Liver (tissue), 9 donors: Measurements from ENCODE around the gene ZIC1. TPM values are rescaled to one million over a fixed set of nuclear protein-coding genes. Genes with fewer than 3 reads are reported as not detected.

Experiments
- DNase-seq: peaks from one replicate; pipeline ENCODE4 v3.0.0-alpha.2; 2017; ENCODE audit warnings: low spot score
- H3K27ac ChIP-seq, 2 donors: one replicate each; pipeline ENCODE4 v1.7.0; 2013; ENCODE audit warnings: inconsistent platforms in 2 of 2, low read length in 2 of 2, control low read depth in 1 of 2, low read depth in 1 of 2, mild to moderate bottlenecking in 1 of 2
- H3K27me3 ChIP-seq, 4 donors: one replicate each; pipeline versions ENCODE4 v1.6.1 to v1.7.0; 2013; ENCODE audit warnings: low read length in 3 of 4, inconsistent platforms in 1 of 4, mild to moderate bottlenecking in 1 of 4, moderate library complexity in 1 of 4; ENCODE audit not compliant: control insufficient read depth in 4 of 4, insufficient read depth in 4 of 4
- H3K36me3 ChIP-seq, 4 donors: one replicate each; pipeline versions ENCODE4 v1.6.1 to v1.7.0; 2013; ENCODE audit warnings: low read length in 3 of 4, mild to moderate bottlenecking in 3 of 4, low read depth in 1 of 4, moderate library complexity in 1 of 4; ENCODE audit not compliant: control insufficient read depth in 4 of 4, insufficient read depth in 3 of 4
- H3K4me1 ChIP-seq, 4 donors: one replicate each; pipeline versions ENCODE4 v1.6.1 to v1.7.0; 2013; ENCODE audit warnings: low read length in 3 of 4, mild to moderate bottlenecking in 3 of 4, moderate library complexity in 1 of 4; ENCODE audit not compliant: control insufficient read depth in 4 of 4, insufficient read depth in 4 of 4
- H3K4me3 ChIP-seq, 3 donors: one replicate each; pipeline versions ENCODE4 v1.6.1 to v1.7.0; 2013; ENCODE audit warnings: low read length in 3 of 3, control low read depth in 1 of 3, low read depth in 1 of 3, mild to moderate bottlenecking in 1 of 3
- H3K9ac ChIP-seq, 2 donors: one replicate each; pipeline ENCODE4 v1.7.0; 2013; ENCODE audit warnings: low read length in 2 of 2, mild to moderate bottlenecking in 2 of 2, moderate library complexity in 2 of 2, control low read depth in 1 of 2, low read depth in 1 of 2
- H3K9me3 ChIP-seq, 4 donors: one replicate each; pipeline versions ENCODE4 v1.6.1 to v1.7.0; 2013; ENCODE audit warnings: low read length in 3 of 4; ENCODE audit not compliant: control insufficient read depth in 4 of 4
- ATF3 ChIP-seq: IDR thresholded peaks from 2 replicates; pipeline ENCODE4 v1.6.1; 2016; ENCODE audit warnings: antibody characterized with exemption
- CTCF ChIP-seq: fragments of 150-350 bp; IDR thresholded peaks from 2 replicates; pipeline ENCODE4 v1.5.1; 2017; ENCODE audit warnings: improper control_type of control experiment, low read depth, low read length; ENCODE audit not compliant: missing input control
- EGR1 ChIP-seq, 2 donors: IDR thresholded peaks; 2 replicates each; pipeline ENCODE4 v1.6.1; 2016 to 2018; ENCODE audit warnings: antibody characterized with exemption in 2 of 2, low read depth in 2 of 2
- FOXA1 ChIP-seq: IDR thresholded peaks from 2 replicates; pipeline ENCODE4 v1.6.1; 2016; ENCODE audit warnings: antibody characterized with exemption
- FOXA2 ChIP-seq: IDR thresholded peaks from 2 replicates; pipeline ENCODE4 v1.6.1; 2016; ENCODE audit warnings: antibody characterized with exemption
- GABPA ChIP-seq, 2 donors: IDR thresholded peaks in 1 of 2; conservative IDR thresholded peaks in 1 of 2; 2 replicates each; pipeline ENCODE4 v1.6.1; 2016; ENCODE audit warnings: antibody characterized with exemption in 2 of 2, mild to moderate bottlenecking in 1 of 2, moderate library complexity in 1 of 2
- HNF4A ChIP-seq, 2 donors: conservative IDR thresholded peaks; 2 replicates each; pipeline ENCODE4 v1.6.1; 2016; ENCODE audit warnings: antibody characterized with exemption in 2 of 2, mild to moderate bottlenecking in 2 of 2
- HNF4G ChIP-seq: IDR thresholded peaks from 2 replicates; pipeline ENCODE4 v1.6.1; 2016; ENCODE audit warnings: antibody characterized with exemption
- JUND ChIP-seq, 2 donors: IDR thresholded peaks; 2 replicates each; pipeline ENCODE4 v1.6.1; 2016; ENCODE audit warnings: antibody characterized with exemption in 2 of 2
- NR2F2 ChIP-seq: IDR thresholded peaks from 2 replicates; pipeline ENCODE4 v1.6.1; 2016; ENCODE audit warnings: antibody characterized with exemption
- RAD21 ChIP-seq, 2 donors: IDR thresholded peaks; 2 replicates each; pipeline ENCODE4 v1.6.1; 2016; ENCODE audit warnings: antibody characterized with exemption in 2 of 2, mild to moderate bottlenecking in 2 of 2
- RXRA ChIP-seq, 2 donors: IDR thresholded peaks; 2 replicates each; pipeline ENCODE4 v1.6.1; 2017 to 2018; ENCODE audit warnings: antibody characterized with exemption in 2 of 2, mild to moderate bottlenecking in 1 of 2
- SP1 ChIP-seq: IDR thresholded peaks from 2 replicates; pipeline ENCODE4 v1.6.1; 2018; ENCODE audit warnings: antibody characterized with exemption, mild to moderate bottlenecking
- TAF1 ChIP-seq: conservative IDR thresholded peaks from 2 replicates; pipeline ENCODE4 v1.6.1; 2016; ENCODE audit warnings: antibody characterized with exemption, mild to moderate bottlenecking
- YY1 ChIP-seq: IDR thresholded peaks from 2 replicates; pipeline ENCODE4 v1.6.1; 2016; ENCODE audit warnings: antibody characterized with exemption, mild to moderate bottlenecking
- WGBS: extraction: QIAGEN DNeasy Blood & Tissue Kit; methylation state at CpG from one replicate; pipeline ENCODE4 v1.1.7; 2013; 5-methylcytosine and 5-hydroxymethylcytosine counted together
- polyA plus RNA-seq, 2 donors: library from polyadenylated mRNA; stranded (reverse) in 1 of 2; unstranded in 1 of 2; fragments of 200-250 nt in 1 of 2; fragments of >200 nt in 1 of 2; fragmentation: Nextera tagmentation in 1 of 2; extraction: Ambion mirVana in 1 of 2; gene quantifications; one replicate each; pipeline versions ENCODE4 v1.2.1 to v1.2.3, GENCODE V29; 2013 to 2015
- total RNA-seq, 2 donors: library from RNA; depleted of rRNA; stranded (reverse); fragments of >200 nt; gene quantifications; one replicate each; pipeline ENCODE4 v1.2.3, GENCODE V29; 2014
- TF ChIP-seq, protein P1 (sequence below): IDR thresholded peaks from 2 replicates; pipeline ENCODE4 v1.6.1; 2016; ENCODE audit warnings: antibody characterized with exemption
- TF ChIP-seq, protein P2 (sequence below): IDR thresholded peaks from 2 replicates; pipeline ENCODE4 v1.6.1; 2016; ENCODE audit warnings: antibody characterized with exemption, mild to moderate bottlenecking
- donor health status: healthy.
- donor health status: healthy.
- donor health status: healthy.
- donor health status: healthy.
- donor health status: healthy.

ZIC1 gene
- total and polyA plus RNA-seq, 4 donors, result 4.4 TPM; not detected in 3

GRCh38 chr3:147406028-147406931, 2.9 kb upstream of the ZIC1 start, which contains the start of gene ZIC4:
TSS of gene ZIC4 (minus strand) at chr3:147406543. CDS start at chr3:147402797, 3,746 bp downstream.
- Histone ChIP-seq H3K4me3 (peak within 1 kb of the TSS in 1 of 3 donors; percentile 2), H3K36me3 (no peaks in the 10 kb centered on the region), H3K9ac (no peak within 1 kb of the TSS), H3K27me3 (peaks cover 0 to 38% (median 15%) of the 10 kb centered on the region in 4 donors), H3K9me3 (peaks cover 0 to 10% (median 3%) of the 10 kb centered on the region in 4 donors), H3K27ac (no peak within 1 kb of the TSS), H3K4me1 (peaks cover 5 to 28% (median 11%) of the 10 kb centered on the region in 4 donors)
- no peak for DNase-seq
- no peak for TF ChIP-seq FOXA2
- TF ChIP-seq FOXA1, result no peak
- TF ChIP-seq ATF3, result no peak
- no peak for TF ChIP-seq SP1
- no peak for TF ChIP-seq JUND (IDR thresholded peaks at IDR 0.05)
- TF ChIP-seq YY1, result no peak
- TF ChIP-seq RXRA (IDR thresholded peaks at IDR 0.05), result no peak
- no peak for TF ChIP-seq RAD21 (IDR thresholded peaks at IDR 0.05)
- no peak for TF ChIP-seq CTCF
- TF ChIP-seq HNF4A (conservative IDR thresholded peaks at IDR 0.05), result no peak
- TF ChIP-seq HNF4G, result no peak
- TF ChIP-seq NR2F2, result no peak
- TF ChIP-seq EGR1 (IDR thresholded peaks at IDR 0.05; ENCODE audit: low read depth in 2 of 2), result no peak
- TF ChIP-seq, protein P1, sequence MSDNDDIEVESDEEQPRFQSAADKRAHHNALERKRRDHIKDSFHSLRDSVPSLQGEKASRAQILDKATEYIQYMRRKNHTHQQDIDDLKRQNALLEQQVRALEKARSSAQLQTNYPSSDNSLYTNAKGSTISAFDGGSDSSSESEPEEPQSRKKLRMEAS, result no peak
- TF ChIP-seq TAF1, result no peak
- TF ChIP-seq, protein P2, sequence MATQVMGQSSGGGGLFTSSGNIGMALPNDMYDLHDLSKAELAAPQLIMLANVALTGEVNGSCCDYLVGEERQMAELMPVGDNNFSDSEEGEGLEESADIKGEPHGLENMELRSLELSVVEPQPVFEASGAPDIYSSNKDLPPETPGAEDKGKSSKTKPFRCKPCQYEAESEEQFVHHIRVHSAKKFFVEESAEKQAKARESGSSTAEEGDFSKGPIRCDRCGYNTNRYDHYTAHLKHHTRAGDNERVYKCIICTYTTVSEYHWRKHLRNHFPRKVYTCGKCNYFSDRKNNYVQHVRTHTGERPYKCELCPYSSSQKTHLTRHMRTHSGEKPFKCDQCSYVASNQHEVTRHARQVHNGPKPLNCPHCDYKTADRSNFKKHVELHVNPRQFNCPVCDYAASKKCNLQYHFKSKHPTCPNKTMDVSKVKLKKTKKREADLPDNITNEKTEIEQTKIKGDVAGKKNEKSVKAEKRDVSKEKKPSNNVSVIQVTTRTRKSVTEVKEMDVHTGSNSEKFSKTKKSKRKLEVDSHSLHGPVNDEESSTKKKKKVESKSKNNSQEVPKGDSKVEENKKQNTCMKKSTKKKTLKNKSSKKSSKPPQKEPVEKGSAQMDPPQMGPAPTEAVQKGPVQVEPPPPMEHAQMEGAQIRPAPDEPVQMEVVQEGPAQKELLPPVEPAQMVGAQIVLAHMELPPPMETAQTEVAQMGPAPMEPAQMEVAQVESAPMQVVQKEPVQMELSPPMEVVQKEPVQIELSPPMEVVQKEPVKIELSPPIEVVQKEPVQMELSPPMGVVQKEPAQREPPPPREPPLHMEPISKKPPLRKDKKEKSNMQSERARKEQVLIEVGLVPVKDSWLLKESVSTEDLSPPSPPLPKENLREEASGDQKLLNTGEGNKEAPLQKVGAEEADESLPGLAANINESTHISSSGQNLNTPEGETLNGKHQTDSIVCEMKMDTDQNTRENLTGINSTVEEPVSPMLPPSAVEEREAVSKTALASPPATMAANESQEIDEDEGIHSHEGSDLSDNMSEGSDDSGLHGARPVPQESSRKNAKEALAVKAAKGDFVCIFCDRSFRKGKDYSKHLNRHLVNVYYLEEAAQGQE, result no peak
- TF ChIP-seq GABPA (IDR thresholded peaks at IDR 0.05 in 1 of 2, conservative IDR thresholded peaks at IDR 0.05 in 1 of 2), result no peak
- WGBS, result 14% methylated on average over 25 of the region's 25 CpGs

- Histone ChIP-seq H3K9me3 (peaks cover 0 to 12% (median 3%) of the 10 kb centered on the region in 4 donors), H3K27ac (no peak overlapping the region), H3K36me3 (no peaks in the 10 kb centered on the region), H3K9ac (no peak overlapping the region), H3K4me1 (peaks cover 7 to 29% (median 12%) of the 10 kb centered on the region in 4 donors), H3K27me3 (peaks cover 0 to 41% (median 13%) of the 10 kb centered on the region in 4 donors), H3K4me3 (peak overlapping the region in 1 of 3 donors; percentile 2)
- WGBS, result 15% methylated on average over 17 of the region's 17 CpGs
- no peak for DNase-seq
- TF ChIP-seq ATF3 (no peak), FOXA1 (no peak), HNF4A (conservative IDR thresholded peaks at IDR 0.05) (no peak), GABPA (IDR thresholded peaks at IDR 0.05 in 1 of 2, conservative IDR thresholded peaks at IDR 0.05 in 1 of 2) (no peak), RAD21 (IDR thresholded peaks at IDR 0.05) (no peak), HNF4G (no peak), TAF1 (no peak), EGR1 (IDR thresholded peaks at IDR 0.05; ENCODE audit: low read depth in 2 of 2) (no peak), CTCF (no peak)
- TF ChIP-seq, protein P2, result no peak
- TF ChIP-seq, protein P1, result no peak
Measured at GRCh38 chr3:147407114-147407497, 2.1 kb upstream of the ZIC1 start.
